ENCODE data around the gene CCDC88A. TPM values are rescaled to one million over a fixed set of nuclear protein-coding genes. Genes with fewer than 3 reads are reported as not detected.
"Not testable (repeated sequence)": the region's sequence is repeated elsewhere in the genome, so short reads cannot be mapped to it uniquely, and the experiment has no call there.

CCDC88A gene
- total and polyA plus RNA-seq, 2 donors (not counting 1 experiment from before 2014, with no cell fraction given): 2.7 to 26.0 TPM

GRCh38 chr2:55391155-55391554 lies 28.5 kb downstream of the CCDC88A start:
- POLR2A ChIA-PET: no interaction called here
- H3K79me2 ChIP-seq (ENCODE audit: control insufficient read depth, insufficient read depth, low read length): no peaks in the 10 kb centered on the region
- peaks cover 0 to 3% of the 10 kb centered on the region in 2 donors for H3K4me1 ChIP-seq (ENCODE audit: control insufficient read depth in 2 of 2, insufficient read depth in 2 of 2, low read length in 2 of 2)
- H3K9me3 Mint-ChIP-seq (ENCODE audit: insufficient read depth): peaks cover 2% of the 10 kb centered on the region
- H4K20me1 ChIP-seq (ENCODE audit: control insufficient read depth, insufficient read depth, low read length, poor library complexity, severe bottlenecking): no peaks in the 10 kb centered on the region
- H3K4me3 ChIP-seq (ENCODE audit: control extremely low read depth in 1 of 5, extremely low read depth in 1 of 5, insufficient read depth in 1 of 5, low read depth in 2 of 5, low read length in 4 of 5): no peak overlapping the region
- H3K27ac Mint-ChIP-seq: no peak overlapping the region
- no peaks in the 10 kb centered on the region for H3K36me3 ChIP-seq (replicated peaks in 1 of 2; ENCODE audit: control extremely low read depth in 1 of 2, control insufficient read depth in 1 of 2, extremely low read depth in 1 of 2, insufficient read depth in 2 of 2, low read length in 1 of 2)
- peaks cover 6% of the 10 kb centered on the region for H3K4me1 Mint-ChIP-seq
- H3K4me3 Mint-ChIP-seq: no peak overlapping the region
- no peak overlapping the region for H3K27ac ChIP-seq (ENCODE audit: low read length in 2 of 2)
- no peak overlapping the region for H3K4me2 ChIP-seq (replicated peaks; ENCODE audit: low read depth, low read length, poor library complexity, severe bottlenecking)
- H2AFZ ChIP-seq (ENCODE audit: insufficient read depth, low read depth, low read length, poor library complexity, severe bottlenecking): no peak overlapping the region
- CTCF ChIA-PET: no interaction called here
- H3K27me3 ChIP-seq (replicated peaks in 1 of 4; ENCODE audit: control extremely low read depth in 1 of 4, control insufficient read depth in 3 of 4, insufficient read depth in 4 of 4, low read length in 3 of 4): no peaks in the 10 kb centered on the region
- TF ChIP-seq EZH2 (IDR thresholded peaks at IDR 0.05; ENCODE audit: borderline replicate concordance, insufficient read depth, low read depth, low read length, poor library complexity, severe bottlenecking): no peak
- TF ChIP-seq CTCF (IDR thresholded peaks at IDR 0.05): no peak
- DNase-seq (no peak), ATAC-seq (ENCODE audit: low read depth) (no peak)
- intact Hi-C loops (cut with micrococcal nuclease): no loop called here
- H3K9ac ChIP-seq (ENCODE audit: low read length): no peak overlapping the region
- WGBS (ENCODE audit: insufficient coverage): no CpG with 5 or more reads among the region's 2 CpGs
- H3K9me3 ChIP-seq (ENCODE audit: control extremely low read depth in 1 of 3, control insufficient read depth in 2 of 3, insufficient read depth in 1 of 3, low read length in 2 of 3): no peaks in the 10 kb centered on the region
- no peaks in the 10 kb centered on the region for H3K27me3 Mint-ChIP-seq

GRCh38 chr2:55385516-55385915 lies 34.1 kb downstream of the CCDC88A start:
- DNase-seq; H3K4me3 Mint-ChIP-seq; H3K79me2 ChIP-seq (ENCODE audit: control insufficient read depth, insufficient read depth, low read length); ATAC-seq (ENCODE audit: low read depth); H2AFZ ChIP-seq (ENCODE audit: insufficient read depth, low read depth, low read length, poor library complexity, severe bottlenecking); CTCF ChIA-PET; POLR2A ChIA-PET; H3K27ac Mint-ChIP-seq; H3K4me1 Mint-ChIP-seq; H3K36me3 ChIP-seq (replicated peaks in 1 of 2; ENCODE audit: control extremely low read depth in 1 of 2, control insufficient read depth in 1 of 2, extremely low read depth in 1 of 2, insufficient read depth in 2 of 2, low read length in 1 of 2); H3K4me2 ChIP-seq (replicated peaks; ENCODE audit: low read depth, low read length, poor library complexity, severe bottlenecking); H3K4me3 ChIP-seq (ENCODE audit: control extremely low read depth in 1 of 5, extremely low read depth in 1 of 5, insufficient read depth in 1 of 5, low read depth in 2 of 5, low read length in 4 of 5); H3K9me3 ChIP-seq (ENCODE audit: control extremely low read depth in 1 of 3, control insufficient read depth in 2 of 3, insufficient read depth in 1 of 3, low read length in 2 of 3); H3K9me3 Mint-ChIP-seq (ENCODE audit: insufficient read depth); H4K20me1 ChIP-seq (ENCODE audit: control insufficient read depth, insufficient read depth, low read length, poor library complexity, severe bottlenecking); H3K27me3 ChIP-seq (replicated peaks in 1 of 4; ENCODE audit: control extremely low read depth in 1 of 4, control insufficient read depth in 3 of 4, insufficient read depth in 4 of 4, low read length in 3 of 4); H3K27ac ChIP-seq (ENCODE audit: low read length in 2 of 2); H3K9ac ChIP-seq (ENCODE audit: low read length); H3K4me1 ChIP-seq (ENCODE audit: control insufficient read depth in 2 of 2, insufficient read depth in 2 of 2, low read length in 2 of 2); H3K27me3 Mint-ChIP-seq: not testable (repeated sequence)
- intact Hi-C loops (cut with micrococcal nuclease): loop anchor here (10.0 kb wide), 1 partner anchor 51 kb away; no protein-coding TSS in a partner anchor
- WGBS (ENCODE audit: insufficient coverage): 100% methylated on average over 10 of the region's 10 CpGs

Data from B cell (primary cell).